HepG2 (cell line): ENCODE results near the gene TMEM87A. TPM values are rescaled to one million over a fixed set of nuclear protein-coding genes. Genes with fewer than 3 reads are reported as not detected.

Source experiments
- CBX2 ChIP-seq, 2 experiments: fragments of 200-600 bp in 1 of 2; sonication (generic); formaldehyde crosslinking in 1 of 2; IDR thresholded peaks; 2 replicates each; pipeline versions ENCODE4 v1.7.0 to v1.8.1; 2018 to 2022; ENCODE audit warnings: low read depth in 2 of 2, low read length in 1 of 2, mild to moderate bottlenecking in 1 of 2, missing genetic modification reagents in 1 of 2
- HDAC2 ChIP-seq: sonication (generic); formaldehyde crosslinking; IDR thresholded peaks from 2 replicates; pipeline ENCODE4 v1.4.0; 2020; ENCODE audit warnings: missing genetic modification reagents
- HNF1B ChIP-seq: sonication (generic); formaldehyde crosslinking; IDR thresholded peaks from 2 replicates; pipeline ENCODE4 v1.5.1; 2020; ENCODE audit warnings: mild to moderate bottlenecking, moderate library complexity, missing genetic modification reagents
- HNF4A ChIP-seq: sonication (generic); formaldehyde crosslinking; IDR thresholded peaks from 2 replicates; pipeline ENCODE4 v1.4.0; 2020; ENCODE audit warnings: missing genetic modification reagents
- MAFG ChIP-seq: sonication (generic); formaldehyde crosslinking; IDR thresholded peaks from 2 replicates; pipeline ENCODE4 v1.5.1; 2020; ENCODE audit warnings: mild to moderate bottlenecking, missing genetic modification reagents
- MIXL1 ChIP-seq: IDR thresholded peaks from 2 replicates; pipeline ENCODE4 v1.6.1; 2016
- PHF21A ChIP-seq: sonication (generic); formaldehyde crosslinking; IDR thresholded peaks from 2 replicates; pipeline ENCODE4 v1.5.0; 2020; ENCODE audit warnings: mild to moderate bottlenecking, missing genetic modification reagents
- RCOR2 ChIP-seq: IDR thresholded peaks from 2 replicates; pipeline ENCODE4 v1.6.1; 2016; ENCODE audit warnings: missing biosample characterization, missing genetic modification reagents
- ZFP90 ChIP-seq: sonication (generic); formaldehyde crosslinking; IDR thresholded peaks from 2 replicates; pipeline ENCODE4 v1.8.0; 2022; ENCODE audit warnings: missing genetic modification reagents, mild to moderate bottlenecking, inconsistent platforms, borderline replicate concordance
- ZKSCAN8 ChIP-seq: IDR thresholded peaks from 2 replicates; pipeline ENCODE4 v1.6.1; 2016; ENCODE audit warnings: borderline replicate concordance, missing genetic modification reagents, missing compliant biosample characterization
- ZNF281 ChIP-seq: sonication (generic); formaldehyde crosslinking; IDR thresholded peaks from 2 replicates; pipeline ENCODE4 v1.4.0; 2020; ENCODE audit warnings: missing genetic modification reagents, borderline replicate concordance
- ZNF292 ChIP-seq: sonication (generic); formaldehyde crosslinking; IDR thresholded peaks from 2 replicates; pipeline ENCODE4 v1.8.1; 2022; ENCODE audit warnings: mild to moderate bottlenecking, low read depth, missing genetic modification reagents, borderline replicate concordance
- ZNF44 ChIP-seq: sonication (generic); formaldehyde crosslinking; IDR thresholded peaks from 2 replicates; pipeline ENCODE4 v1.5.1; 2020; ENCODE audit warnings: mild to moderate bottlenecking, missing genetic modification reagents
- ZNF441 ChIP-seq: sonication (generic); formaldehyde crosslinking; IDR thresholded peaks from 2 replicates; pipeline ENCODE4 v1.7.0; 2021; ENCODE audit warnings: missing genetic modification reagents, borderline replicate concordance
- ZNF512B ChIP-seq: sonication (generic); formaldehyde crosslinking; IDR thresholded peaks from 2 replicates; pipeline ENCODE4 v1.5.1; 2020; ENCODE audit warnings: missing genetic modification reagents, mild to moderate bottlenecking, borderline replicate concordance
- ZNF570 ChIP-seq: sonication (generic); formaldehyde crosslinking; IDR thresholded peaks from 2 replicates; pipeline ENCODE4 v1.4.0; 2020; ENCODE audit warnings: mild to moderate bottlenecking, missing genetic modification reagents, borderline replicate concordance
- polyA plus RNA-seq, 8 experiments: library from polyadenylated mRNA; depleted of rRNA in 3 of 8; stranded (reverse) in 7 of 8; unstranded in 1 of 8; fragments of >200 nt; fragmentation: Illumina TruSeq in 4 of 8; extraction: Trizol in 4 of 8; gene quantifications; 2 replicates each; pipeline versions ENCODE4 v1.2.1 to v1.2.3, GENCODE V29; 2011 to 2016; ENCODE audit warnings: low read depth in 4 of 8, missing spikeins in 1 of 8, mixed read lengths in 1 of 8; ENCODE audit not compliant: insufficient read depth in 1 of 8
- total RNA-seq, 5 experiments: library from RNA; depleted of rRNA; stranded (reverse); fragments of >200 nt; fragmentation: Illumina TruSeq; extraction: Trizol; gene quantifications; 2 replicates each; pipeline ENCODE4 v1.2.3, GENCODE V29; 2016; ENCODE audit warnings: low read depth in 1 of 5
- TF ChIP-seq, protein P1 (sequence below): sonication (generic); formaldehyde crosslinking; IDR thresholded peaks from 2 replicates; pipeline ENCODE4 v1.4.0; 2020; ENCODE audit warnings: missing genetic modification reagents, borderline replicate concordance

Gene TMEM87A
- total and polyA plus RNA-seq, 2 of the 13 experiments (the other 11 are each of a cell fraction or from before 2014, with no cell fraction given), result 20.2 to 42.8 TPM

GRCh38 chr15:42286445-42287029 lies 13.3 kb upstream of the TMEM87A start (continued):
- TF ChIP-seq HNF1B (CRISPR knock-in tag), result no peak
- TF ChIP-seq, protein P1, sequence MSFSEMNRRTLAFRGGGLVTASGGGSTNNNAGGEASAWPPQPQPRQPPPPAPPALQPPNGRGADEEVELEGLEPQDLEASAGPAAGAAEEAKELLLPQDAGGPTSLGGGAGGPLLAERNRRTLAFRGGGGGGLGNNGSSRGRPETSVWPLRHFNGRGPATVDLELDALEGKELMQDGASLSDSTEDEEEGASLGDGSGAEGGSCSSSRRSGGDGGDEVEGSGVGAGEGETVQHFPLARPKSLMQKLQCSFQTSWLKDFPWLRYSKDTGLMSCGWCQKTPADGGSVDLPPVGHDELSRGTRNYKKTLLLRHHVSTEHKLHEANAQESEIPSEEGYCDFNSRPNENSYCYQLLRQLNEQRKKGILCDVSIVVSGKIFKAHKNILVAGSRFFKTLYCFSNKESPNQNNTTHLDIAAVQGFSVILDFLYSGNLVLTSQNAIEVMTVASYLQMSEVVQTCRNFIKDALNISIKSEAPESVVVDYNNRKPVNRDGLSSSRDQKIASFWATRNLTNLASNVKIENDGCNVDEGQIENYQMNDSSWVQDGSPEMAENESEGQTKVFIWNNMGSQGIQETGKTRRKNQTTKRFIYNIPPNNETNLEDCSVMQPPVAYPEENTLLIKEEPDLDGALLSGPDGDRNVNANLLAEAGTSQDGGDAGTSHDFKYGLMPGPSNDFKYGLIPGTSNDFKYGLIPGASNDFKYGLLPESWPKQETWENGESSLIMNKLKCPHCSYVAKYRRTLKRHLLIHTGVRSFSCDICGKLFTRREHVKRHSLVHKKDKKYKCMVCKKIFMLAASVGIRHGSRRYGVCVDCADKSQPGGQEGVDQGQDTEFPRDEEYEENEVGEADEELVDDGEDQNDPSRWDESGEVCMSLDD, result no peak
- TF ChIP-seq ZNF292 (CRISPR knock-in tag), result no peak
- no peak for TF ChIP-seq ZNF570 (CRISPR knock-in tag)
- TF ChIP-seq CBX2 (IDR thresholded peaks at IDR 0.05; ENCODE audit: low read depth, low read length), result no peak
- TF ChIP-seq CBX2 (CRISPR knock-in tag; IDR thresholded peaks at IDR 0.05; ENCODE audit: low read depth), result no peak
- no peak for TF ChIP-seq ZNF512B (CRISPR knock-in tag)
- TF ChIP-seq ZNF44 (CRISPR knock-in tag), result no peak
- no peak for TF ChIP-seq ZNF281
- no peak for TF ChIP-seq ZFP90 (CRISPR knock-in tag)
- TF ChIP-seq ZNF441 (CRISPR knock-in tag), result no peak
- TF ChIP-seq ZKSCAN8 (CRISPR knock-in tag), result no peak
- TF ChIP-seq HDAC2 (CRISPR knock-in tag), result peak; percentile 71
- TF ChIP-seq MIXL1, result peak; percentile 96
- TF ChIP-seq PHF21A (CRISPR knock-in tag), result no peak
- TF ChIP-seq RCOR2 (CRISPR knock-in tag), result peak; percentile 59; the same call in 1 of the 2 replicates
- TF ChIP-seq HNF4A (CRISPR knock-in tag), result peak; percentile 86
- no peak for TF ChIP-seq MAFG (CRISPR knock-in tag)
